ENCODE results near the gene LTB.
"Not testable (repeated sequence)": the region's sequence is repeated elsewhere in the genome, so short reads cannot be mapped to it uniquely, and the experiment has no call there.

Gene LTB

DNA sequence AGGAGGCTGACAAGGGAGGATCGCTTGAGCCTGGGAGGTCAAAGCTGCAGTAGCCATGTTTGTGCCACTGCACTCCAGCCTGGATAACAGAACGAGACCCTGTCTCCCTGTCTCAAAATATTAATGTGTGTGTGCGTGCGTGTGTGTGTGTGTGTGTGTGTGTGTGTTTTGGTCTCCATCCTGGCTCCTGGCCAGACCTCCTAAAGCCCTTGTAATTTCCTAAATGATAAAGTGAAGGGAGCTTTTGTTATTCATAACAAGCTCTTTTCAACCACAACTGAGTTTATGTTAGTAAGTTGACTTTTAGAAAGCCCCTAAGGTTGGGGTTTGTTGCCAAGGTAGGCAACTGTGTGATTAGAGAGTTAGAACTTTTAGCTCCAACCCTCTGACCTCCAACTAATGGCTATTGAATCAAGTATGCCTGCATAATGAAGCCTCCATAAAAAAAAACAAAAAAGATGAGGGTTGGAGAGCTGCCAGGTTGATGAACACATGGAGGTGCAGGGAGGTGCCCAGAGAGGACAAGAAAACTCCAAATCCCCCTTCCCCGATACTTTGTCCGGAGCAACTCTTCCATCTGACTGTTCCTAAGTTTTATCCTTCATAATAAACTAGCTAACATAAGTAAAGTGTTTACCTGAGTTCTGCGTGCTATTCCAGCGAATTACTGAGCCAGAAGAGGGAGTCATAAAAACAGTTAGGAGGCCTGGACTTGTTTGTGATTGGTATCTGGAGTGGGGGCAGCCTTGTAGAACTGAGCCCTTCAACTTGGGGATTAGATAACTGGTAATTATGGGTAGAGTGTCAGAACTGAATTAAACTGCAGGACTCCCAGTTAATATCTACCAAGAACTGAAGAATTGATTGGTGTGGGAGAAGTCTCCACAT lies 27.5 kb upstream of the LTB start:
- TF ChIP-seq, protein P1, sequence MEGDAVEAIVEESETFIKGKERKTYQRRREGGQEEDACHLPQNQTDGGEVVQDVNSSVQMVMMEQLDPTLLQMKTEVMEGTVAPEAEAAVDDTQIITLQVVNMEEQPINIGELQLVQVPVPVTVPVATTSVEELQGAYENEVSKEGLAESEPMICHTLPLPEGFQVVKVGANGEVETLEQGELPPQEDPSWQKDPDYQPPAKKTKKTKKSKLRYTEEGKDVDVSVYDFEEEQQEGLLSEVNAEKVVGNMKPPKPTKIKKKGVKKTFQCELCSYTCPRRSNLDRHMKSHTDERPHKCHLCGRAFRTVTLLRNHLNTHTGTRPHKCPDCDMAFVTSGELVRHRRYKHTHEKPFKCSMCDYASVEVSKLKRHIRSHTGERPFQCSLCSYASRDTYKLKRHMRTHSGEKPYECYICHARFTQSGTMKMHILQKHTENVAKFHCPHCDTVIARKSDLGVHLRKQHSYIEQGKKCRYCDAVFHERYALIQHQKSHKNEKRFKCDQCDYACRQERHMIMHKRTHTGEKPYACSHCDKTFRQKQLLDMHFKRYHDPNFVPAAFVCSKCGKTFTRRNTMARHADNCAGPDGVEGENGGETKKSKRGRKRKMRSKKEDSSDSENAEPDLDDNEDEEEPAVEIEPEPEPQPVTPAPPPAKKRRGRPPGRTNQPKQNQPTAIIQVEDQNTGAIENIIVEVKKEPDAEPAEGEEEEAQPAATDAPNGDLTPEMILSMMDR (IDR thresholded peaks at IDR 0.05; ENCODE audit: control insufficient read depth, insufficient read depth, low read depth, low read length, missing control alignments) = no peak
- DNase-seq (ENCODE audit: low read depth) = no peak
- H3K4me3 ChIP-seq (ENCODE audit: control insufficient read depth, low read depth, low read length) = no peak overlapping the region

DNA sequence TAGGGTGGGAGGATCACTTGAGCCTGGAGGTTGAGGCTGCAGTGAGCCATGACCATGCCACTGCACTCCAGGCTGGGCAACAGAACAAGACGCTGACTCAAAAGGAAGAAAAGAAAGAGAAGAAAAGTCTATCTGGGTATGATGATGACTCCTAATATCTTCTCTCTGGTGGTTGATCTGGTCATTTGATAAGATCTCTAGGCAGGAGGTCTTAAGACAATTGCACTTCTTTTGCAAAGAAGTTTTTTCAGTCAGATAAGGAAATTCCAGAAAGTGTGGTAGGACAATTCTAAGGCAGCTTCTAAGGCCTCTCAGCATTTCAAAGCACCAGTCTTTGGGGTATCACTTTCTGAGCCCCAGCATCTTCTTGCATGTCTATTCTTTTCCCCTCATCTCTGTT lies 25.1 kb upstream of the LTB start:
- DNase-seq (ENCODE audit: low read depth) = no peak
- no peak overlapping the region for H3K4me3 ChIP-seq (ENCODE audit: control insufficient read depth, low read depth, low read length)
- TF ChIP-seq, protein P1 (IDR thresholded peaks at IDR 0.05; ENCODE audit: control insufficient read depth, insufficient read depth, low read depth, low read length, missing control alignments) = no peak

DNA sequence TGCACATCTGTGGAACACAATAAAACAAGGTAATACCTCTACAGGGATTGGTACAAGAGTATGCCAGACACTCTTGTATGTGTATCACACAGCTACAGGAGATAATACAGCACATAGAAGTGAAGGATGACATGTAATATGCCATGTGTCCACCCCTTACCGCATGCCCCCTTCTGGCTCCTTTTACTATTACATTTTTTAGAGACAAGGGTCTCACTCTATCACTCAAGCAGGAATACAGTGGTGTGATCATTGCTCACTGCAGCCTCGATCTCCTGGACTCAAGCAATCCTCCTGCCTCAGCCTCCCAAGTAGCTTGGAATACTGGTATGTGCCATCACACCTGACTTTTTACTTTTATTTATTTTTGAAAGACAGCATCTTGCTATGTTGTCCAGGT lies 14.8 kb upstream of the LTB start:
- DNase-seq (ENCODE audit: low read depth) = no peak
- no peak overlapping the region for H3K4me3 ChIP-seq (ENCODE audit: control insufficient read depth, low read depth, low read length)
- TF ChIP-seq, protein P1 (IDR thresholded peaks at IDR 0.05; ENCODE audit: control insufficient read depth, insufficient read depth, low read depth, low read length, missing control alignments) = peak; percentile 43

DNA sequence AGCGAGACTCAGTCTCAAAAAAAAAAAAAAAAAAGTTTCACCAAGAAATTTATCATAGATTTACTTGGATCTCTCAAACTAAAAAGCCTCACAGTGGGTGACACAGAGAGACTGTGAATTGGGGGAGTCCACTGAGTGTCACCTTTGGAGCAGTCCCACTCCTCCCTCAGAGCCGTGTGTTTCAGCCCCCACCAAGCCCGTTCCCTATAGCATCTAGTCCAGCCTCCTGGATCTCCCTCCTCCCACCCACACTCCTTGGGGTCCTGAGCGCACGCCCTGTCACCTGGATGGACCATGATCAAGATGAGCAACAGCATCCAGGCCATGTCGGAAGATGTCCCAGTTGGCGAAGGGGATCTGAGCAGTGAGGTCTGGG lies 10.2 kb upstream of the LTB start:
- TF ChIP-seq, protein P1 (IDR thresholded peaks at IDR 0.05; ENCODE audit: control insufficient read depth, insufficient read depth, low read depth, low read length, missing control alignments) = no peak
- H3K4me3 ChIP-seq (ENCODE audit: control insufficient read depth, low read depth, low read length) = no peak overlapping the region

DNA sequence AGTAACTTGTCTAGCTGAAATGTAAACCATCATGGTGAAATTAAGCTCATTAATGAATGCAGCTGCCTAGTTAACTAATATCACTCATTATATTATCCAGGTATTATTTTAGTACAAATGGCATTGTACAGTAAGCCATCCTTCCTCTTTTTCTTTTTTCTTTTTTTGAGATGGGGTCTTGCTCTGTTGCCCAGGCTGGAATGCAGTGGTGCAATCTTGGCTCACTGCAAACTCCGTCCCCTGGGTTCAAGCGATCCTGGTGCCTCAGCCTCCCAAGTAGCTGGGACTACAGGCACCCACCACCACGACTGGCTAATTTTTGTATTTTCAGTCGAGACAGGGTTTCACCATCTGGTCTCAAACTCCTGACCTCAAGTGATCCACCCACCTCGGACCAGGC lies 8.5 kb upstream of the LTB start:
- H3K4me3 ChIP-seq (ENCODE audit: control insufficient read depth, low read depth, low read length); DNase-seq (ENCODE audit: low read depth): not testable (repeated sequence)

More for the DNA sequence above, 10.2 kb upstream of the LTB start:
- DNase-seq (ENCODE audit: low read depth) = no peak

DNA sequence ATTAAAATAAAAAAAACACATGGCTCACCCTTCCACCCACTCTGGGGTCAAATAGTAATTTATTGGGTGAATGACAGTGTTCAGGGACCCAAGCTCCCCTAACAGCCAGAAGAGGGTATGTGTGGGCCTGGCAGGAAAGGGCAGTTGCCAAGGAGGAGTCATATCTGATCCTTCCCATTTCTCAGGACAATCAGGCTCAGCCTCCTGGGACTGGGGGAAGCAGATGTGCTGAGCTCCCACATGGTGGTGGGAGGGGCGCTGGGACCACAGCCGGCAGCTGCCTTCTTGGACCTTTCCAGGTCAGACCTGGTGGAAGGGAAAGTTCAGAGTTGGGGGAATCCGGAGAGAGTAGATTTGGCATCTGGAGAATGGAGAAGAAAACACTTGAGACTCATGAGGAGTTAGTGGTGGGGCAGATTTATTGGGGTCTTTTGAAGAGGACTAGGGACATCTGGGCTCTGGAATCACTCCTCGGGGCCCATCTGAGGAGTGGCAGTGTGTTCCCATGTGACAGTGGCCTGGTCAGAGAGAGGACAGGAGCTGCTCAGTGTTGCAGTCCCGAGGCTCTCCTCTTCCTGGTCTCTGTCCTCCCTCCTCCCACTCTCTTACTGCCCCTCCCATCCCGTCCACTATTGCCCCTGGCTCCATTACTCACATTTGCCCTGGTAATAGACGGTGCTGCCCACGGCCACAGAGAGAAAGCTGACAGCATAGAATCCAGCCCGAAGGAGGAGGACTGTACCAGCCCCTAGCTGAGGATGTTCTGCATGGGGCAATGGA lies 6.8 kb upstream of the LTB start:
- no peak for DNase-seq (ENCODE audit: low read depth)
- TF ChIP-seq, protein P1 (IDR thresholded peaks at IDR 0.05; ENCODE audit: control insufficient read depth, insufficient read depth, low read depth, low read length, missing control alignments) = no peak
- H3K4me3 ChIP-seq (ENCODE audit: control insufficient read depth, low read depth, low read length) = no peak overlapping the region
